Keratinocyte (primary cell): Measurements from ENCODE around the gene LSP1. TPM values are rescaled to one million over a fixed set of nuclear protein-coding genes. Genes with fewer than 3 reads are reported as not detected.

ENCODE experiments used
- DNase-seq: peaks from one replicate; pipeline ENCODE4 v3.0.0-alpha.2; 2011; ENCODE audit warnings: low read depth, missing footprints, low spot score
- FAIRE-seq: peaks from 2 replicates; lab custom pipeline; 2011; peaks lifted over from hg19 to GRCh38; lab: Jason Lieb, UNC
- H2AFZ ChIP-seq: 2 replicates; pipeline ENCODE4 v1.6.0; 2012; ENCODE audit warnings: low read length, control low read depth, inconsistent platforms; ENCODE audit not compliant: control insufficient read depth
- H3K27ac ChIP-seq: 2 replicates; pipeline ENCODE4 v1.5.1; 2011; ENCODE audit warnings: low read length; ENCODE audit not compliant: control insufficient read depth, insufficient read depth
- H3K27me3 ChIP-seq: 3 replicates; pipeline ENCODE4 v1.6.0; 2011; ENCODE audit warnings: low read length; ENCODE audit not compliant: control insufficient read depth, insufficient read depth; ENCODE audit errors: extremely low read depth
- H3K36me3 ChIP-seq, 2 experiments: 2 replicates in 1 of 2; 3 replicates in 1 of 2; pipeline ENCODE4 v1.5.1; 2011; ENCODE audit warnings: low read length in 2 of 2, mild to moderate bottlenecking in 1 of 2; ENCODE audit not compliant: control insufficient read depth in 2 of 2, insufficient read depth in 2 of 2; ENCODE audit errors: extremely low read depth in 1 of 2
- H3K4me1 ChIP-seq: 3 replicates; pipeline ENCODE4 v1.5.1; 2011; ENCODE audit warnings: low read length; ENCODE audit not compliant: control insufficient read depth, insufficient read depth; ENCODE audit errors: extremely low read depth
- H3K4me2 ChIP-seq: 3 replicates; pipeline ENCODE4 v1.6.0; 2011; ENCODE audit warnings: low read depth, low read length; ENCODE audit not compliant: control insufficient read depth, insufficient read depth; ENCODE audit errors: extremely low read depth
- H3K4me3 ChIP-seq, 3 experiments: fragments of 200-600 bp in 1 of 3; sonication (generic) in 1 of 3; 2 replicates in 2 of 3; 3 replicates in 1 of 3; pipeline ENCODE4 v1.5.1; 2011 to 2016; ENCODE audit warnings: low read length in 3 of 3, mild to moderate bottlenecking in 3 of 3, control low read depth in 2 of 3, inconsistent platforms in 1 of 3, low read depth in 1 of 3, mixed read lengths in 1 of 3, mixed run types in 1 of 3, moderate library complexity in 1 of 3; ENCODE audit not compliant: control insufficient read depth in 2 of 3, insufficient read depth in 2 of 3; ENCODE audit errors: extremely low read depth in 1 of 3
- H3K79me2 ChIP-seq: 2 replicates; pipeline ENCODE4 v1.6.0; 2012; ENCODE audit warnings: low read length; ENCODE audit not compliant: control insufficient read depth, insufficient read depth
- H3K9ac ChIP-seq: 3 replicates; pipeline ENCODE4 v1.6.0; 2011; ENCODE audit warnings: low read length; ENCODE audit not compliant: control insufficient read depth, insufficient read depth; ENCODE audit errors: extremely low read depth
- H3K9me1 ChIP-seq: 3 replicates; pipeline ENCODE4 v1.6.0; 2011; ENCODE audit warnings: low read length; ENCODE audit not compliant: control insufficient read depth, insufficient read depth; ENCODE audit errors: extremely low read depth
- H3K9me3 ChIP-seq: 2 replicates; pipeline ENCODE4 v1.5.1; 2012; ENCODE audit warnings: low read depth, low read length; ENCODE audit not compliant: control insufficient read depth
- H4K20me1 ChIP-seq: 3 replicates; pipeline ENCODE4 v1.6.0; 2011; ENCODE audit warnings: low read length; ENCODE audit not compliant: control insufficient read depth, insufficient read depth; ENCODE audit errors: extremely low read depth
- CTCF ChIP-seq, 3 experiments: IDR thresholded peaks in 1 of 3; conservative IDR thresholded peaks in 1 of 3; optimal IDR thresholded peaks in 1 of 3; 2 replicates in 2 of 3; 3 replicates in 1 of 3; pipeline versions ENCODE3 to v1.5.1; 2011; ENCODE audit warnings: low read length in 3 of 3, mild to moderate bottlenecking in 3 of 3, moderate library complexity in 2 of 3, control low read depth in 1 of 3, inconsistent platforms in 1 of 3; ENCODE audit not compliant: insufficient read depth in 2 of 3; ENCODE audit errors: extremely low read depth in 1 of 3
- EZH2 ChIP-seq: IDR thresholded peaks from one replicate; pipeline ENCODE4 v1.6.1; 2012; ENCODE audit warnings: inconsistent platforms, mild to moderate bottlenecking, low read length, moderate library complexity
- dilution Hi-C: fragments of 300-500 bp; cut with MboI; formaldehyde crosslinking; loops from one replicate; pipeline ENCODE4 v1.7.0; 2020; ENCODE audit warnings: low sequenced_read_pairs; ENCODE audit not compliant: extremely low pct_ligation_motif_present
- polyA plus RNA-seq, 5 experiments: library from polyadenylated mRNA; depleted of rRNA in 3 of 5; stranded (reverse) in 3 of 5; stranded (forward) in 1 of 5; unstranded in 1 of 5; fragments of >200 nt; gene quantifications; 1 replicate in 1 of 5; 2 replicates in 3 of 5; 3 replicates in 1 of 5; pipeline versions ENCODE4 v1.2.1 to v1.2.3, GENCODE V29; 2011 to 2012; ENCODE audit warnings: missing spikeins in 2 of 5, low read depth in 1 of 5, low replicate concordance in 1 of 5

The LSP1 gene
- polyA plus RNA-seq, 1 donor (not counting 4 experiments of a cell fraction or from before 2014, with no cell fraction given) = 0.94 TPM

GRCh38 chr11:1920909-1921573, 68.2 kb downstream of the LSP1 start:
- TF ChIP-seq EZH2 = no peak
- TF ChIP-seq CTCF (optimal IDR thresholded peaks at IDR 0.05 in 1 of 3, IDR thresholded peaks at IDR 0.05 in 1 of 3, conservative IDR thresholded peaks at IDR 0.05 in 1 of 3; ENCODE audit: extremely low read depth in 1 of 3, insufficient read depth in 2 of 3, low read length in 3 of 3) = no peak
- Histone ChIP-seq H2AFZ (no peak overlapping the region), H3K79me2 (no peaks in the 10 kb centered on the region), H3K4me1 (peaks cover 5% of the 10 kb centered on the region), H3K9me1 (no peaks in the 10 kb centered on the region), H3K27me3 (peaks cover 14% of the 10 kb centered on the region), H3K9me3 (no peaks in the 10 kb centered on the region), H4K20me1 (no peaks in the 10 kb centered on the region), H3K4me3 (no peak overlapping the region), H3K4me2 (no peak overlapping the region), H3K27ac (no peak overlapping the region), H3K36me3 (no peaks in the 10 kb centered on the region), H3K9ac (no peak overlapping the region)
- FAIRE-seq = no peak
- no peak for DNase-seq
- dilution Hi-C loops = no loop called here

- H3K4me1 ChIP-seq = peaks cover 5% of the 10 kb centered on the region
- FAIRE-seq (no peak), DNase-seq (no peak)
- no peak overlapping the region for H3K9ac ChIP-seq
- H3K9me1 ChIP-seq = no peaks in the 10 kb centered on the region
- no peak overlapping the region for H3K4me2 ChIP-seq
- H3K27ac ChIP-seq = no peak overlapping the region
- peaks cover 12% of the 10 kb centered on the region for H3K27me3 ChIP-seq
- H3K79me2 ChIP-seq = no peaks in the 10 kb centered on the region
- no peak overlapping the region for H3K4me3 ChIP-seq
- no peak overlapping the region for H2AFZ ChIP-seq
- no peaks in the 10 kb centered on the region for H3K36me3 ChIP-seq
- H3K9me3 ChIP-seq = no peaks in the 10 kb centered on the region
- TF ChIP-seq CTCF (optimal IDR thresholded peaks at IDR 0.05 in 1 of 3, IDR thresholded peaks at IDR 0.05 in 1 of 3, conservative IDR thresholded peaks at IDR 0.05 in 1 of 3; ENCODE audit: extremely low read depth in 1 of 3, insufficient read depth in 2 of 3, low read length in 3 of 3) = no peak
- no peak for TF ChIP-seq EZH2
- H4K20me1 ChIP-seq = no peaks in the 10 kb centered on the region
- dilution Hi-C loops = no loop called here
Measured at GRCh38 chr11:1921574-1922141, 68.8 kb downstream of the LSP1 start.
